D341Med (cell line): Measurements from ENCODE around the gene IQCE.

Experiments
- DNase-seq: peaks from one replicate; pipeline ENCODE4 v3.0.0; 2012; ENCODE audit warnings: low spot score

The IQCE gene, protein sequence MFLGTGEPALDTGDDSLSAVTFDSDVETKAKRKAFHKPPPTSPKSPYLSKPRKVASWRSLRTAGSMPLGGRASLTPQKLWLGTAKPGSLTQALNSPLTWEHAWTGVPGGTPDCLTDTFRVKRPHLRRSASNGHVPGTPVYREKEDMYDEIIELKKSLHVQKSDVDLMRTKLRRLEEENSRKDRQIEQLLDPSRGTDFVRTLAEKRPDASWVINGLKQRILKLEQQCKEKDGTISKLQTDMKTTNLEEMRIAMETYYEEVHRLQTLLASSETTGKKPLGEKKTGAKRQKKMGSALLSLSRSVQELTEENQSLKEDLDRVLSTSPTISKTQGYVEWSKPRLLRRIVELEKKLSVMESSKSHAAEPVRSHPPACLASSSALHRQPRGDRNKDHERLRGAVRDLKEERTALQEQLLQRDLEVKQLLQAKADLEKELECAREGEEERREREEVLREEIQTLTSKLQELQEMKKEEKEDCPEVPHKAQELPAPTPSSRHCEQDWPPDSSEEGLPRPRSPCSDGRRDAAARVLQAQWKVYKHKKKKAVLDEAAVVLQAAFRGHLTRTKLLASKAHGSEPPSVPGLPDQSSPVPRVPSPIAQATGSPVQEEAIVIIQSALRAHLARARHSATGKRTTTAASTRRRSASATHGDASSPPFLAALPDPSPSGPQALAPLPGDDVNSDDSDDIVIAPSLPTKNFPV

DNA sequence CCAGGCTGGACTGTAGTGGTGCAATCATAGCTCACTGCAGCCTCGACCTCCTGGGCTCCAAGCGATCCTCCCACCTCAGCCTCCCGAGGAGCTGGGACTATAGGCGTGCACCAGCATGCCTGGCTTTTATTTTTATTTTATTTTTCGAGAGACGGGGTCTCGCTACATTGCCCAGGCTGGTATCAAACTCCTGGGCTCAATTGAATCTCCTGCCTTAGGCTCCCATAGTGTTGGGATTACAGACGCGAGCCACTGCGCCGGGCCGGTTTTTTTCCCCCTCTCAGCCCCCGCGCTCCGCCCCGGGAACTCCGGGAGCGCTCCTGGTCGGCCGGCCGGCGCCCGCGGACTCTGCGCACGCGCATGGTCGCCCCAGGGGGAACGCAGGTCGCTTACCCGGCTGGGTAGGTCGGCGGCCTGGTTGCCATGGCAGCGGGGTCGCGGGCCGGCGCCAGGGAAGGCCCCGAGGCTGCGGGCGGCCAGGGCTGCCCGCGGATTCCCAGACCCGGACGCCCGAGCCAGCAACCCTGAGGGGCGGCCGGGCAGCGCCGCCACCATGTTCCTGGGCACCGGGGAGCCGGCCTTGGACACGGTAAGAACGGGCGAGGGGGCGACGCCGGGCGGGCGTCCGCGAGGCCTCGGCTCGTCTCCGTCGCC lies at the start of gene IQCE:
Gene IQCE (plus strand): TSS at position 351 of the 654 bp plus-strand sequence. CDS start 203 bp downstream, at position 554.
- peak; percentile 97 for DNase-seq

DNA sequence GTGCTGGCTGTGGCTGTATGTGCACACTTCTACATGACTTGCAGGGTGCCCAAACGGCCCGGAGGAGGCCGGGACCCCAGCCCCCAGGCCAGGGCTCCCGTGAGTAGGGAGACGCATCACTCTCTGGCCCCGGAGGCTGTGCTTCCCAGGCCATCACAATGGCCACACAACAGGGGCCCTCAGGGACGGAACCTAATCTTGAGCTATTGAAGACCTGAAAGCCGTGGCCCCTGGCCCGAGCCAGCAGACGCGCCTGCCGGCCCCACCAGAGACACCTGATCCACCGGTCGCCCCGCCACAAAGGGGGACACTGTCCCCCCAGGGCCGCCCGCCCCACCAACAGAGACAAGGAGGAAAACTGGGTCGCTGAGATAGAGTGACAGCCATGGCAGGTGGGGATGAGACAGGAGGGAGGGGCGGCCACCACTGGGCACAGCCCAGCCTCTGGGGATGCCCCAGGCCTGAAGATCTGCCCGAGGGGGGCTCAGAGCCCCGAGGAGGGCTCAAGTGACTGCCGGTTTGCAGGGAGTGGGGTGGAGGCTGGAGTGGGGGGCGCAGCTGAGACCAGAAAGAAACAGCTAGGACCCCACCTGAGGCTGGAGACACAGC lies 49.4 kb upstream of the IQCE start:
- no peak for DNase-seq

DNA sequence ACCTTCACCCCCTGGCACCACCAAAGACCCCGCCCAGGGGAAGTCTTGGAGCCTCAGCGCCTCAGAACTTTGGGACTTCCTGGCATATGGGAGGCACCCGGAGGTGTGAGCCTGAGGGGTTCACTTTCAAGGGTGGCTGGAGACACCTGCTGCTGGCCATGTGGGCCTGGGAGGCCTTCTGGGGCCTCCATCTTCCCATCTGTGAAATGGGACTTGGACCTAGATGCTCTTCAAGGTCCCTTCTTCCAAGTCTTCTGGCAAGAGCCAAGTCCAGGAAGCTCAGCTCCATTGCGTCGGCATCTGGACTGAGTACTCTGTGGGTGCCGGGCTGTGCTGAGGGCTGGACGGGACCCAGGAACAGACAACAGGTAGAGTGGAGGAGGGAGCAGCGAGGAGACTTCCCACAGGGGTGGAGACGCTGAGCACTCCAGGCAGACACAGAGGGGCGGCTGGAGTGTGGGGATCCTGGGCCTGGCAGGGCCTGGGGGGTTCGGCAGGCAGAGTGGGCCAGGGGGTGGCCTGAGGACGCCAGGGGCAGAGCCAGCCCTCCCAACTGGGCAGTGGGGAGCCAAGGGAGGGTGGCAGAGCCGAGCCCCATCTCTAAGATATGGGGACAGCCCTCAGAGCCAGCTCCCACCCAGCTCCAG lies 48.5 kb upstream of the IQCE start:
- no peak for DNase-seq

DNA sequence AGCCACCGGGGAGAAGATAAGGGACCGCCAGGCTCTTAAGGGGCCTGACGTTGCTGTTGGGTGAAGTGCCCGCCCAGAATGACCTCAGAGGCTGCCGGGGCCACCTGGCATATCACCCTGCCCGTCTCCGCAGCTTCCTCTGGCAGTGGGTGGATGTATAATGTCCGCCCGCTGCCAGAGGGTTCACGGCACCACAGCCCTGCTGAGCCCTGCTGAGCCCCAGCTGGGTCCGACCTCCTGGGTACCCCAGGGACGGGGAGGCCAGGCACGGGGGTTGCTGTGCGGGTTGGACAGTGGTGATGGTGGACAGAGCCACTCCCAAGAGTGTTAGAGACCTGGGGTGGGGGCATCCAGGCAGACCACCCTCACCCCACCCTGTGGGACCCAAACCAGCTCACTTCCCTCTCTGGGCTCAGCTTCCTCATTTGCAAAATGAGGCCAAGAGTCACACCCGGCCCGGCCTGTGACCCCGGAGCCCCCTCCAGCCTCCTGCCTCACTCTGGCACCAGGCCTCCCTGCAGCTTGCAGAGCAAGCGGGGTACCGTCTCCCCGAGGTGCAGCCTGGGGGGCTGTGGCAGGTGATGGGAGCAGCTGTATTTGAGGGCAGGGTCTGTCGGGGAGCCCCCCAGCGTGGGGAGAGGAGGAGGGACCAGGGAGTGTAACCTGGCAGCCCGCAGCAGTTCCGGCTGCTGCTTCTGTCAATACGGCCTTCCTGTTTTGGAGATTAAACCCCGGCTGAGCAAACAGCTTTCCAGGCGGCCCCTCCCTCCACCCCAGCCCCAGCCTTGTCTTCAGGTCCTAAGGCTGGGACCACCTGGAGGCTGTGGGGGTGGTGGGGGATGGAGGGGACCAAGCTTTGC lies 47.6 kb upstream of the IQCE start:
- no peak for DNase-seq

DNA sequence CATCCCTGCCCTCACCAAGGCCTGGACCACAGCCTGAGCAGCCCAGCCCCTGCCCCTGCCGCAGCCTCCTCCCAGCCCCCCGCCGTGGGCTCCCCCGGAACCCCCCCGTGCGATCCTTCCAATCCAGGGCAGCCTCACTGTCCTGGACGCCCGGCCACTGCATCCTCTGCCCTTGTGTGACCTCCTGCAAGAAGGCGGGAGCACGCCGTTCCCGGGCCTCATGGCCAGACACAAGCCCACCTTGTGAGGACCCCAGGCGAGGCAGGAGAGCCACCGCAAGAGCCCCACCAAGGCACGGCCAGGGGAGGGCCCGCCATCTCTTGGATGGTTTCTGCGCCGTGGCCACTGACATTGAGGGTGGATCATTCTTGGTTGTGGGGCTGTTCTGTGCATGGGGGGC lies 47.0 kb upstream of the IQCE start:
- DNase-seq, result no peak

DNA sequence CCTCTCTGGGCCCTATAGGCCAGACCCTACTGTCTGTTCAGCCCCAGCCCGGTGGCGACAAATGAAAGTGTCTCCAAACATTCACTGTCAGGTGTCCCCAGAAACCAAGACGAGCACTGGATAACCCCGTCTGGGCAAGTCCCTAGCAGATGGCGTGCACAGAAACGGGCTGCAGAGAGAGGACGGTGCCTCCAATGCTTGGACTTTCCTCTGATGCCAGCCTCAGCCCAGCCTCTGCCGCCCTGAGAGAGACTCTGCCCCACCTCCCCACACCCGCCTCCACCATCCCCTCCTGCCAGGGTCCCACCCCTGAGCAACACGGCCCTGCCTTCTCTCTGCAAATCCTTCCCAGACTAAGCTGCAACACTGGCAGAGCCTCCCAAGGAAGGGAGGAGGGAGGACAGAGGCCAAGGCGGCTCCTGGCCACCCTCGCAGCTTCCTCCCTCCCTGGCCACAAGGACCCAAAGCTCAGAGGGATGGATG lies 46.6 kb upstream of the IQCE start:
- no peak for DNase-seq

DNA sequence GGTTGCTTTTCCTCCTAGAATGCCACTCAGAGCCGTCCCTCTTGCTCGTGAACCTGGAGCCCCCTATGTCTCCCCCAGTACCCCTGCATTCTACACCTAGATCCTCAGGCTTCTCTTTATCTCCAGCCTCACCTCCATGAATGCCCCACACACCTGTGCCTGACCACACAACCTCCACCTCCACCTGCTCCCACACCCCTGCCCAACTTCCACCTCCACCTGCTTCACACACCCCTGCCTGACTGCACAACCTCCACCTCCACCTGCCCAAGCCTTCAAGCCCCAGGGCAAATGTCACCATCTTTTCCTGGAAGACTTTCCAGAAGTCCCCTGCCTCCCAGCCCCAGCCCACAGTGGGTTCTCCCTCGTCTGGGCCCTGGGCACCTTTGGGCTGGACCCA lies 46.1 kb upstream of the IQCE start:
- no peak for DNase-seq

DNA sequence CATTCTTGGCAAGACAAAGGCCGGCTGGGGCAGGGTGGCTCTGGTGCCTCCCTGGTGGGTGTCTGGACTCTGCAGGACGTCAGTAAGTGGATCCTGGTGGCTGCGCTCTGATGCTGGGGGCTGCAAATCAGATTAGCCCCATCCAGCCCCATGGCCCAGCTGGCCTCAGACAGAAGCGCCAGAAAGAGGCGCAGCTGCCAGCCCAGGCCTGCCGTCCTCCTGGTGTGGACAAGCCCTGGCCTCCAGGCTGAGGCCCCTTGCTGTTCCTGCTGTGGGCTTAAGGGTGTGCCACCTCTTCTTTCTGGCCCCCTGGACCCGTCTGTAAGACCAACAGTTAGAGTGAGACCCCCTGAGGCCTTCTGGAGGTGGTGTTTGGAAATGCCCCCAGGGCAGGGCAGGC lies 45.1 kb upstream of the IQCE start:
- no peak for DNase-seq

DNA sequence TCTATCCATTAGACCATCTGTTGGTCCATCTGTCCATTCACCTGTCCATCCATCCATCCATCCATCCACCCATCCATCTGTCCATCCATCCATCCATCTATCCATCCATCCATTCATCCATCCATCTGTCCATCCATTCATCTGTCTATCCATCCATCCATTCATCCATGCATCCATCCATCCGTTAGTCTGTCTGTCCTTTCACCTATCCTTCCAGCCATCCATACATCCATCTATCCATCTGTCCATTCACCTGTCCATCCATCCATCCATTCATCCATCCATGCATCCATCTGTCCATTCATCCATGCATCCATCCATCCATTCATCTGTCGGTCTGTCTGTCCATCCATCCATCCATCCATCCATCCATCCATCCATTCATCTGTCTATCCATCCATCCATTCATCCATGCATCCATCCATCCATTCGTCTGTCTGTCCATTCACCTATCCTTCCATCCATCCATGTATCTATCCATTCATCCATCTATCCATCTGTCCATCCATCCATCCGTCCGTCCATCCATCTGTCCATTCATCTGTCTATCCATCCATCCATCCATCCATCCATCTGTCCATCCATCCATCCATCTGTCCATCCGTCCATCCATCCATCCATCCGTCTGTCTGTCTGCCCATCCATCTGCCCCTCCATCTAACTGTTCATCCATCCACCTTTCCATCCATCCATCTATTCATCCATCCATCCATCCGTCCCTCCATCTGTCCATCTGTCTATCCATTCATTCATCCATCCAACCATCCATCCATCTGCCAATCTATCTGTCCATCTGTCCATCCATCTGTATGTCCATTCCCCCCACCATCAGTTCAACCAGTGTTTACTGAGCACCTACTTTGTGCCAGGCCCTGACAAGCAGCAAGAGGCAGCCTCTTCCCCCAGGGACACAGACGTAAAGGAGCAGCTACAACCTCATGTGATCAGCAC lies 44.0 kb upstream of the IQCE start:
- DNase-seq, result no peak

DNA sequence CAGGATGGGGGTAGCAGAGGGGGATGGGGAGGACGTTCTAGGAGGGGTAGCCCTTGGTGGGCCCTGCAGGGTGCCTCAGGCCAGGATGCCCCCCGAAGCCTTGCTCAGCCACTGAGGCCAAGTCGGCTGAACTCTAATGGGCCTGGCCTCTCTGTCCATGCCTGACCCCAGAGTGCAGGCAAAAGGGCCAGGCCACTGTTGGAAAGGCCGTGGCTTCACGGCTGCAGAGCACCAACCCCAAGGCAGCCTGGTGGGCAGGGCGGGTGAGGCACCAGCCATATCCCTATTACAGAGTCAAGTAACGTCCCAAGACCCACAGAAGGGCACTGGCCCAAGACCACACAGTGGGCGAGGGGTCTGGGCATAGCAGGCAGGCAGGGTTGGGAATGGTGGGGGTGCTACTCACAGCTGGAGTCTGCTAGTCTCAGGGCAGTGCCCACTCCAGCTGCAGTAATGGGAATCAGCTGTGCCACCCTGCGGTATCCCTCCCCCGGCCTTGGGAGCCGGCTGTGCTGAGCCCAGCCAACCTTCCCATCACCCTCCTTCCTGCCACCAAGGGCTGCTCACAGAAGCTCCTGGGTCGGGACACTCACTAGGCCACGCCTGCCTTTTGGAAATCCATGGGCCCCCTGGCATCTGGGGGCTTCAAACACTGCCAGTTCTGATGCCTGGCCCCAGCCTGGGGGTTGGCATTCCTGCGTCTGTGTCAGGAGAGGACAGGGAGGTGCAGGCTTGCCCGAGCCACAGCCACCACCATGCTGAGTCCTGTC lies 43.2 kb upstream of the IQCE start:
- DNase-seq, result no peak

DNA sequence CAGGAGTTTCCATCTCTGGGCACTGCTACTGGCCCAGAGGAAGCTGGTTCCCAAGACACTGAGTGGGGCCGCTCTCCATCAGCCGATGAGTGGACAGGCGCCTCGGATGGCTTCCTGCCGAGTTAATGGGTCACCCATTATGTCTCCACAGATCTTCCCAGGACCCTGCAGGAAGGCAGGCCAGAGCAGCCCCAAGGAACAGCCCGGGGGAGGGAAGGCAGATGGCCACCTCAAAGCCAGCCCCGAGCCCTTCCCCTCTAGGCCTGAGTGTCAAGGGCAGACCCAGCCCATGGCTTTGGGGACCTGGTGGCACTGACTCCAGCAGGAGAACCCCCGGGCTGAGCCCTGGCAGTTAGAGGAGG lies 42.6 kb upstream of the IQCE start:
- no peak for DNase-seq

DNA sequence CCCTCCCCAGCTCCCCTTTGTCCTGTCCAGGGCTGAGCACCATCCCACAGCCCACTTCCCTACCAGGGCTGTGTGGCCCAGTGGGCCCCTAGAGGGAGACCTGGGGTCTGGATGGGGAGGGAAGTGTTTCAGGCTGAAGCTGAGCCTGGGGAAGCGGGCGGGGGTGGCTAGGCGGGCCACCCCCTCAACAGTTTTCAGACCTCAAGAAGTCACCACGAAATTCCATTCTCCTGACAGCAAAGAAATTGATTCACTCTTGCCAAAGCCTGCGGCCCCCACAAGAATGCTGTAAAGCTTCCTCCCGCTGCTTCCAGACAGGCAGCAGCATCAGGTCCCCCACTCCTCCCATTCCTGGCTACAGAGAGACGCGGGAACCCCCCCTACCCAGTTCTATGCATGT lies 41.8 kb upstream of the IQCE start:
- DNase-seq, result no peak

DNA sequence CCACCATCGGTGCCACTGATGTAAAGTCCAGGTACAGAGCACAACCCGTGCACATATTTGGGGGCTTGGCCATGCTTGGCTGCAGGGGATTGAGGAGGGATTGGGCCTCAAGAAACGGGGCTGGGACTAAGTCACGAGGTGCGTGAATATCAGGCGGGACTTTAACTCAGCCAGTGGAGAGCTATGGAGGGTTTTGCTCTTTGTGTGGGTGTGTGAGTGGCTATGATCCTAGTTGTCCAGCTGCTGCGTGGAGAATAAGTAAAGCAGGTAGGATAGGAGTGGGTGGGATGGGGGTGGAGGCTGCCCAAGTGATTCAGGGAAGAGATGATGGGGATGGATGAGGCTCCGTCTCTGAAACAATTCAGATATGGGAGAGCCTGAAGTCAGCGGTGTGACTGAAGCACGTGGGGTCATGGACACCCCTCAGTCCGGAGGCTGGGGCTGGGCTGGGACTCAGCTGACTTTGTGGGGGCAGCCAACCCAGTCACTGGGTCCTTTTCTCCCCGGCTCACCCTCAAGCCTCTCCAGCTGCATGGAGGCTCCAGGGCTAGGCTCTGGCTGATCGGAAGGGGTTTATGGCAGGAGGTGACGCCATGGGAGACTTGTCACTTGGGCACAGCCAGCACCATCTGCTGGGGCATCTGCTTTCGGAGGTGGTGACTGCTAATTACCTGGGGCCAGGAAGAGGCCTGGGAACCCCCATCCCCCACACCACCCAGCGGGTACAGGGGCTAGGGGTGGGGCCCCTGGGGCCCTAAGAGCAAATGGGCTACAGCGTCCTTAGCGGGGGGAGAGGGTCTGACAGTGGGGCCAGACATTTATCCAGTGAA lies 40.9 kb upstream of the IQCE start:
- DNase-seq, result peak; percentile 82

DNA sequence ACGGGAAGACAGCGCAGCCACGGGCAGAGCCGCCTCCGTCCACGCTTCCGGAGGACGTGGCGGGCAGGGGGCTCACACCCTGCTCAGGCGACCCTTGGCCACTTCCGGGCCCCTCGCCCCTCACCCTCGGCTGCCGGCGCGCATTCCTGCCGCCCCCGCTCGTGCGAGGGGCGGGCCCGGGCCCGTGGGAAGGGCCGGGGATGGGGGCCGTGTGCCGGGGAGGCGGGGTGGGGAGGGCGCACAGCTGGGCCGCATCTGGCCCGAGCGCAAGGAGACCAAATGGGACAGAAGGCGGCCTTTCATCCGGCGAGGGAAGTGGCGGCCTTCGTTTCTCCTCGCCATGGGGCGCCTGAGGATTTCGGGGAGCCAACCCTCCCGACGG lies 40.1 kb upstream of the IQCE start:
- no peak for DNase-seq

DNA sequence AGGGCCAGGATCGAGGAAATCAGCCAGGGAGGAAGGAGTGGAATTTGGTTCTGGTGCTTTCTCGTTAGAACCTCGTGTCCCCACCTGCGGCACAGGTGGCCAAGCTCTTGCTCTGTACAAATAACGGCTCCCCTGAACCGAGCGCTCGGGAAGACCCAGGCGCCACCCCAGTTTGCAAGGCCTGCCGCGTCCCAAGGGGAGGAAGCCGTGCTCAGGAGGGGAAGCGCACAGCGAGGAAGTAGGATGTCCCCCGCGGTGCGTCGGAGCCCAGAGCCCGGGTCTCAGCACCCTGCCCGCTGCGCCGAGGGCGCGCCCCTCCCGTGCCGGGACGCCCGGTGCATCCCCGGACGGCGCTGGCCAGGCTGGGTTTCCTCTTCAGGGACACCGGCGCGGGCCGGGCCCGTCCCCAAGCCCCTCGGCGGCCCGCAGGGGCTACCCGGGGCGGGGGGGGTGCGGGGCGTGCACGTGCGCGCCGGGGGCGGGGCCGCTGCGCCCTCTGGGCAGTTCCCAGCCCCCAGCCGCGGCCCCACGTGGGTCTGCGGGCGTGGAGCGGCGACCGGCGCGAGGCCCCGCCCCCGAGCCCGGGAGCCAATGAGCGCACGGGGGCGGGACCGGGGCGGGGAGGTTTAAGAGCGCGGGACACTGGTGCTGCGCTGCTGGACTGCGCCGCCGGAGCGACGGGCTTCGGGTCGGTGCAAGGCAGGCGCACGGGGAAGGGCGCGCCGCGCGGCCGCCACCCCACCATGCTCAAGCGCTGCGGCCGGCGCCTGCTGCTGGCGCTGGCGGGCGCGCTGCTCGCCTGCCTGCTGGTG lies 39.5 kb upstream of the IQCE start, which contains the start of gene LFNG:
Gene LFNG (plus strand): TSS at position 656 of the 812 bp plus-strand sequence. CDS start 88 bp downstream, at position 744.
- peak; percentile 100 for DNase-seq

DNA sequence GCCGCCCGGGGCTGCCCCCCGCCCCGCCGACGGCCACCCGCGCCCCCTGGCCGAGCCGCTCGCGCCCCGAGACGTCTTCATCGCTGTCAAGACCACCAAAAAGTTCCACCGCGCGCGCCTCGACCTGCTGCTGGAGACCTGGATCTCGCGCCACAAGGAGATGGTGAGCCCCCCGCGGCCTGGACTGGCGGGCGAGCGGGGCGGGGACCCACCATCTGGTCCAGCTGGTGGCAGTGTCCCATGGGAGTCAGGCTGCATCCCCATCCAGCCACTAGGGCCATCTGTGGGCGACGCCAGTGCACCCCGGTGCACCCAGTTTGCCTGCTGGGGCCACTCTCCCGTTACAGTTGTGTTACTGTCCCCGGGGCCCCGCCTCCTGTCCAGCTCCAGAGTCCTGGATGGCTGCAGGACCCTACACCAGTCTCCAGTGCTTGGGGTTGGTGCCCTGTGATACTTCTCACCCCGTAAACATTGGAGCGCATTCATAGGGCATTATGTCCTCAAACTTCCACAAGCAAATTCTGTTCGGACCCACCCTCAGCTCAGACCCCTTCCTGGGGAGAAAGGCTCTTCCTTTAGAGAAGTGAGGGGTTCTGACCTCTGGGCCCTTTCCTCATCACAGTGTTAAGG lies 38.5 kb upstream of the IQCE start:
- peak; percentile 81 for DNase-seq
